ENCODE measurements around the gene PDCD2L. TPM values are rescaled to one million over a fixed set of nuclear protein-coding genes. Genes with fewer than 3 reads are reported as not detected.
A peak's percentile ranks its signal among the peaks of the same experiment; 100 is the strongest.

PDCD2L gene
- total RNA-seq, 1 experiment from 2014 or later = 31.5 TPM

GRCh38 chr19:34365463-34366401 lies 38.5 kb upstream of the PDCD2L start:
- ATAC-seq (peak; percentile 56), DNase-seq (peak; percentile 14)
- H4K20me1 ChIP-seq (ENCODE audit: low read length) = peaks cover 21% of the 10 kb centered on the region; the same call in 1 of the 2 replicates
- TSS peak; percentile 43 for BruUV-seq (replicated peaks)
- H3K27ac ChIP-seq (ENCODE audit: low read length) = peak overlapping the region; percentile 23; the same call in 1 of the 2 replicates
- peak overlapping the region; percentile 96 for H3K4me3 ChIP-seq (ENCODE audit: low read length)
- H3K9me2 ChIP-seq (replicated peaks; ENCODE audit: low read length) = no peaks in the 10 kb centered on the region
- peak overlapping the region; percentile 86 for H3K9ac ChIP-seq (ENCODE audit: low read length)
- no peaks in the 10 kb centered on the region for H3K27me3 ChIP-seq (ENCODE audit: low read length)
- H3K79me2 ChIP-seq (ENCODE audit: low read length) = peaks cover 48% of the 10 kb centered on the region
- intact Hi-C loops (cut with micrococcal nuclease) = no loop called here
- CTCF ChIA-PET = no interaction called here
- H3K36me3 ChIP-seq (ENCODE audit: low read depth, low read length) = peaks cover 24% of the 10 kb centered on the region
- peak overlapping the region; percentile 87 for H2AFZ ChIP-seq (ENCODE audit: low read length)
- no peak for TF ChIP-seq CTCF (conservative IDR thresholded peaks at IDR 0.05; ENCODE audit: low read depth, low read length)
- TF ChIP-seq EZH2 (IDR thresholded peaks at IDR 0.05; ENCODE audit: low read length, unreplicated experiment) = no peak
- TF ChIP-seq EZH2phosphoT487 (IDR thresholded peaks at IDR 0.05; ENCODE audit: borderline replicate concordance, low read length) = no peak
- H3K4me2 ChIP-seq (ENCODE audit: low read length) = peak overlapping the region; percentile 96
- H3K9me3 ChIP-seq (ENCODE audit: low read length) = no peaks in the 10 kb centered on the region
- POLR2A ChIA-PET (ENCODE audit: unreplicated experiment) = interaction anchor here (0.5 kb wide), 1 partner anchor 92 kb away, joined by 4 read pairs; no protein-coding TSS in a partner anchor
- H3K4me1 ChIP-seq (ENCODE audit: insufficient read depth, low read length) = peaks cover 15% of the 10 kb centered on the region
- no peaks in the 10 kb centered on the region for H3F3A ChIP-seq (ENCODE audit: low read length, unreplicated experiment)

DNA sequence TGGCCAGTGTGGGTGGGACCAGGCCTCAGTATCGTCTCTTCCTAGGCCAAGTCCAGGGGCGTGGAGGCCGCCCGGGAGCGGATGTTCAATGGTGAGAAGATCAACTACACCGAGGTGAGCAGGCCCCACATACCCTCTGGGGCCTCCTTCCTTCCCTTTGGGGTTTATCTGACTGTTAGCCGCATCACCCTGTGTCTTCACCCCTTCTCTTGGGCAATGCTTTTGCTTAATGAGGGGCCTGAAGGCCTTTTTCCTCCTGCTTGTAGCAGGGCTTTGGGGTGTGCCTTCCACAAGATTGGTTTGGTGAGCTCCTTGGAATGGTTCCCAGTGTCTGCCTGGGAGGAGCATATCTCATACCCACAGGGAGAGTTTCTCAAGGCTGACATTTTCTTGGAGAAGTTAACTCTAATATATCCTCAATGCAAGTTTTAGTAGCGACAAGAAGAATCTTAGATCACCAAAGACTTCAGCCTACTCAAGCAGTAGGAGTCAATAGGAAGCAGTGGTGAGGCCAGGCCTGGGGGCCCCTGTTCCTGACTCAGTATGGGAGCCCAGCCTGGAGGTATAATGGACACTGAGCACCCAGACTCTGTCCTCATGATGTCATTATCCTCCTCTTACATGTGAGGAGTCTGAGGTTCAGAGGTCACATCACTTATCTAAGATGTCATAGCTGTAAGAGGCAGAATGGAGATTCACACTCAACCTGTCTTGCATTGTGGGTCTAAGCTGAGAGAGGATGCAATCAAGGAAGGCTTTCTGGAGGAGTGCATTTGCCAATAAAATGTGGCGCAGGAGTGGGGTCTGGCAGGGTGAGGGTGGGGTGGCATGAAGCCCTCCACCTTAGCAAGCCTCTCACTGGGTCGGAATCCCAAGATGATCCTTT lies 37.2 kb upstream of the PDCD2L start:
- no TSS peak for BruUV-seq (replicated peaks)
- peaks cover 54% of the 10 kb centered on the region for H3K79me2 ChIP-seq (ENCODE audit: low read length)
- CTCF ChIA-PET = no interaction called here

More for the DNA sequence above, 37.2 kb upstream of the PDCD2L start:
- POLR2A ChIA-PET (ENCODE audit: unreplicated experiment) = no interaction called here
- H3K9me3 ChIP-seq (ENCODE audit: low read length) = no peaks in the 10 kb centered on the region
- peaks cover 21% of the 10 kb centered on the region; the same call in 1 of the 2 replicates for H4K20me1 ChIP-seq (ENCODE audit: low read length)
- ATAC-seq (no peak), DNase-seq (no peak)
- peak overlapping the region; percentile 96 for H3K4me3 ChIP-seq (ENCODE audit: low read length)
- no peaks in the 10 kb centered on the region for H3F3A ChIP-seq (ENCODE audit: low read length, unreplicated experiment)
- H3K4me1 ChIP-seq (ENCODE audit: insufficient read depth, low read length) = peaks cover 15% of the 10 kb centered on the region
- peaks cover 30% of the 10 kb centered on the region for H3K36me3 ChIP-seq (ENCODE audit: low read depth, low read length)
- no peak overlapping the region for H3K9ac ChIP-seq (ENCODE audit: low read length)
- peak overlapping the region; percentile 96 for H3K4me2 ChIP-seq (ENCODE audit: low read length)
- no peak overlapping the region for H2AFZ ChIP-seq (ENCODE audit: low read length)
- no peaks in the 10 kb centered on the region for H3K9me2 ChIP-seq (replicated peaks; ENCODE audit: low read length)
- no peak for TF ChIP-seq EZH2phosphoT487 (IDR thresholded peaks at IDR 0.05; ENCODE audit: borderline replicate concordance, low read length)
- TF ChIP-seq EZH2 (IDR thresholded peaks at IDR 0.05; ENCODE audit: low read length, unreplicated experiment) = no peak
- TF ChIP-seq CTCF (conservative IDR thresholded peaks at IDR 0.05; ENCODE audit: low read depth, low read length) = no peak
- H3K27ac ChIP-seq (ENCODE audit: low read length) = no peak overlapping the region
- intact Hi-C loops (cut with micrococcal nuclease) = no loop called here
- no peaks in the 10 kb centered on the region for H3K27me3 ChIP-seq (ENCODE audit: low read length)

Data from PC-3 (cell line).